GM23338 (cell line): ENCODE data around the gene MCMBP.

ENCODE experiments used
- CREB1 ChIP-seq: fragments of 250-450 bp; sonication (Bioruptor Pico); IDR thresholded peaks from 2 replicates; pipeline ENCODE4 v1.5.0; 2020; ENCODE audit warnings: low read depth, mild to moderate bottlenecking, moderate library complexity
- EZH2 ChIP-seq: fragments of 200-600 bp; sonication (generic); IDR thresholded peaks from one replicate; pipeline ENCODE4 v1.8.0; 2017; ENCODE audit warnings: antibody characterized with exemption, mild to moderate bottlenecking, low read depth; ENCODE audit not compliant: unreplicated experiment
- TF ChIP-seq, protein P1 (sequence below), 2 experiments: fragments of 200-600 bp in 1 of 2; sonication (generic) in 1 of 2; conservative IDR thresholded peaks; 2 replicates each; pipeline versions ENCODE4 v1.5.1 to v1.6.1; 2016 to 2017; ENCODE audit warnings: antibody characterized with exemption in 2 of 2, low read depth in 2 of 2, mild to moderate bottlenecking in 2 of 2, moderate library complexity in 1 of 2

DNA sequence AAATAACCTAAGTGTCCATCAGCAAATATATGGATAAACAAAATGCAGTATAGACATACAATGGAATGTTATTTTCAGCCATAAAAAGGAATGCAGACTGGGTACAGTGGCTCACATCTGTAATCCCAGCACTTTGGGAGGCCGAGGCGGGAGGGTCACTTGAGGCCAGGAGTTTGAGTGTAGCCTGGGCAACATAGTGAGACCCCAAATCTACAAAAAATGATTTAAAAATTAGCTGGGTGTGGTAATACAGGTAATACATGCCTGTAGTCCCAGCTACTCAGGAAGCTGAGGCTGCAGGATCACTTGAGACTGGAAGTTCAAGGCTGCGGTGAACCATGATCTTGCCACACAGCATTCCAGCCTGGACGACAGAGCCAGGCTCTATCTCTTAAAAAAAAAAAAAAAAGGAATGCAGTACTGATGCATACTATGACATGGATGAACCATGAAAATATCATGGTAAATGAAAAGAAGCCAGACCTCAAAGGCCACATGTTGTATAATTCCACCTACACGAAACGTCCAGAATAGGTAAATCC is 6.9 kb downstream of the MCMBP start:
- TF ChIP-seq, protein P1, sequence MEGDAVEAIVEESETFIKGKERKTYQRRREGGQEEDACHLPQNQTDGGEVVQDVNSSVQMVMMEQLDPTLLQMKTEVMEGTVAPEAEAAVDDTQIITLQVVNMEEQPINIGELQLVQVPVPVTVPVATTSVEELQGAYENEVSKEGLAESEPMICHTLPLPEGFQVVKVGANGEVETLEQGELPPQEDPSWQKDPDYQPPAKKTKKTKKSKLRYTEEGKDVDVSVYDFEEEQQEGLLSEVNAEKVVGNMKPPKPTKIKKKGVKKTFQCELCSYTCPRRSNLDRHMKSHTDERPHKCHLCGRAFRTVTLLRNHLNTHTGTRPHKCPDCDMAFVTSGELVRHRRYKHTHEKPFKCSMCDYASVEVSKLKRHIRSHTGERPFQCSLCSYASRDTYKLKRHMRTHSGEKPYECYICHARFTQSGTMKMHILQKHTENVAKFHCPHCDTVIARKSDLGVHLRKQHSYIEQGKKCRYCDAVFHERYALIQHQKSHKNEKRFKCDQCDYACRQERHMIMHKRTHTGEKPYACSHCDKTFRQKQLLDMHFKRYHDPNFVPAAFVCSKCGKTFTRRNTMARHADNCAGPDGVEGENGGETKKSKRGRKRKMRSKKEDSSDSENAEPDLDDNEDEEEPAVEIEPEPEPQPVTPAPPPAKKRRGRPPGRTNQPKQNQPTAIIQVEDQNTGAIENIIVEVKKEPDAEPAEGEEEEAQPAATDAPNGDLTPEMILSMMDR (conservative IDR thresholded peaks at IDR 0.05; ENCODE audit: low read depth in 2 of 2): no peak
- TF ChIP-seq EZH2 (no peak), CREB1 (CRISPR knock-in tag) (no peak)
